ENCODE results near the gene DNASE2. TPM values are rescaled to one million over a fixed set of nuclear protein-coding genes. Genes with fewer than 3 reads are reported as not detected.
A peak's percentile ranks its signal among the peaks of the same experiment; 100 is the strongest.
"Not testable (repeated sequence)": the region's sequence is repeated elsewhere in the genome, so short reads cannot be mapped to it uniquely, and the experiment has no call there.

DNASE2 gene
- total and polyA plus RNA-seq, 2 experiments from 2014 or later: 26.0 to 54.7 TPM

GRCh38 chr19:12864143-12864542 is 17.1 kb downstream of the DNASE2 start:
- TF ChIP-seq, protein P1, sequence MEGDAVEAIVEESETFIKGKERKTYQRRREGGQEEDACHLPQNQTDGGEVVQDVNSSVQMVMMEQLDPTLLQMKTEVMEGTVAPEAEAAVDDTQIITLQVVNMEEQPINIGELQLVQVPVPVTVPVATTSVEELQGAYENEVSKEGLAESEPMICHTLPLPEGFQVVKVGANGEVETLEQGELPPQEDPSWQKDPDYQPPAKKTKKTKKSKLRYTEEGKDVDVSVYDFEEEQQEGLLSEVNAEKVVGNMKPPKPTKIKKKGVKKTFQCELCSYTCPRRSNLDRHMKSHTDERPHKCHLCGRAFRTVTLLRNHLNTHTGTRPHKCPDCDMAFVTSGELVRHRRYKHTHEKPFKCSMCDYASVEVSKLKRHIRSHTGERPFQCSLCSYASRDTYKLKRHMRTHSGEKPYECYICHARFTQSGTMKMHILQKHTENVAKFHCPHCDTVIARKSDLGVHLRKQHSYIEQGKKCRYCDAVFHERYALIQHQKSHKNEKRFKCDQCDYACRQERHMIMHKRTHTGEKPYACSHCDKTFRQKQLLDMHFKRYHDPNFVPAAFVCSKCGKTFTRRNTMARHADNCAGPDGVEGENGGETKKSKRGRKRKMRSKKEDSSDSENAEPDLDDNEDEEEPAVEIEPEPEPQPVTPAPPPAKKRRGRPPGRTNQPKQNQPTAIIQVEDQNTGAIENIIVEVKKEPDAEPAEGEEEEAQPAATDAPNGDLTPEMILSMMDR (IDR thresholded peaks at IDR 0.05; ENCODE audit: low read depth, low read length): no peak
- peaks cover 4% of the 10 kb centered on the region for H3K4me1 ChIP-seq (ENCODE audit: low read depth)
- no peak for DNase-seq (ENCODE audit: low read depth in 1 of 2, low spot score in 1 of 2)
- H3K27ac ChIP-seq: no peak overlapping the region
- H3K27me3 ChIP-seq: no peaks in the 10 kb centered on the region
- no peaks in the 10 kb centered on the region for H3K36me3 ChIP-seq
- H3K9me3 ChIP-seq (ENCODE audit: low read depth): no peaks in the 10 kb centered on the region
- no peak overlapping the region for H3K4me3 ChIP-seq

- Histone ChIP-seq H3K4me3 (no peak overlapping the region), H3K4me1 (ENCODE audit: low read depth) (no peaks in the 10 kb centered on the region), H3K27ac (no peak overlapping the region), H3K27me3 (no peaks in the 10 kb centered on the region), H3K36me3 (no peaks in the 10 kb centered on the region), H3K9me3 (ENCODE audit: low read depth) (no peaks in the 10 kb centered on the region)
- TF ChIP-seq, protein P1 (IDR thresholded peaks at IDR 0.05; ENCODE audit: low read depth, low read length): no peak
- DNase-seq (ENCODE audit: low read depth in 1 of 2, low spot score in 1 of 2): no peak
Measured at GRCh38 chr19:12859546-12859945, 21.7 kb downstream of the DNASE2 start.

DNA sequence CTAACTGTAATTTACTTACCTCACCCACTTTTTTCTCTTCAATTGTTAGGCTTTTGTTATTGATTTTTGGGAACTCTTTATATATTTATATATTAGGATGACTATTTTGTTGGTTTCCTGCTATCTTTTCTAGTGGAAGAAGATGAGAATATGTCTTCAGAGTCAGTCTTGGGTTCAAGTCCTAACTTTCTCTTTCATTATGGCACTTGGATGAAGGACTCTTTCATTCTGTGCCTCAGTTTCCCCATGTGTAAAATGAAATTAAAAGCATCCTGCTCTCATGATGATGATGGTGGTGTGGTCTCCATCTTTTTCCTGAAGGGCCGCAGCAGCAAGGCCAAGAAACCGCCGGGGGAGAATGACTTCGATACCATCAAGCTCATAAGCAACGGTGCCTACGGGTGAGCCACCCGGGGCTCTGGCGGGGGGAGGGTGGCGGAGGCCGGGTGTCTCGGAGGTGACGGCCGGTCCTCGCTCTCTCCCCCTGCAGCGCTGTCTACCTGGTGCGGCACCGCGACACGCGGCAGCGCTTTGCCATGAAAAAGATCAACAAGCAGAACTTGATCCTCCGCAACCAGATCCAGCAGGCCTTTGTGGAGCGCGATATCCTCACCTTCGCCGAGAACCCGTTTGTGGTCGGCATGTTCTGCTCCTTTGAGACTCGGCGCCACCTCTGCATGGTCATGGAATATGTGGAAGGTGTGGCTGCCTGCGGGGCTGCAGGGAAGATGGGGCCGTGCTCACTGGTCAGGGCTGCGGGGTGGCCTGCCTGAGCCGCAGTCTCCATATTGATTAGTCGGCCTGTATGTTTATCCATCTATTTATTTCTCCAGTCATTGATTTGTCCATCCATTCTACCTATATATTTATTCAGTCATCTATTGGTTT is 23.0 kb downstream of the DNASE2 start:
- no peak for DNase-seq (ENCODE audit: low read depth in 1 of 2, low spot score in 1 of 2)
- H3K9me3 ChIP-seq (ENCODE audit: low read depth): no peaks in the 10 kb centered on the region
- H3K36me3 ChIP-seq: no peaks in the 10 kb centered on the region
- no peaks in the 10 kb centered on the region for H3K4me1 ChIP-seq (ENCODE audit: low read depth)
- H3K27ac ChIP-seq: no peak overlapping the region
- no peak overlapping the region for H3K4me3 ChIP-seq
- TF ChIP-seq, protein P1 (IDR thresholded peaks at IDR 0.05; ENCODE audit: low read depth, low read length): no peak
- H3K27me3 ChIP-seq: no peaks in the 10 kb centered on the region

DNA sequence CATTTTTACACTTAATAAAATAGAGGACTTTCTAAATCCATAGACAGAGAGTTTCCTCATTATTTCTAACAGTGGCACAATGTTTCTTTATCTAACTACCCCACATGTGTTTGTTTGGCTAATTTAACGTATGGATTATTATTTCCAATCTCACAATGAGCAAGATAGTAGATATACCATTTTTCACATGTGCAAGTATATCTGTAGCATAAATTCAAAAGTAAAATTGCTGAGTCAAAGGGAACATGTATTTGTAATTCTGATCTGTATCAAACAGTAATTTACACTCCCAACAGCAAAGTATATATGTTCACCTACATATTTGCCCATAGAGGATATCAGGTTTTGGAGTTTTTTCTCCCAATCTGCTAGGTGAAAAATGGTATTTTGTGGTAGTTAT is 24.6 kb downstream of the DNASE2 start:
- Histone ChIP-seq H3K4me1 (ENCODE audit: low read depth) (no peaks in the 10 kb centered on the region), H3K27ac (no peak overlapping the region), H3K36me3 (no peaks in the 10 kb centered on the region), H3K27me3 (no peaks in the 10 kb centered on the region), H3K4me3 (no peak overlapping the region), H3K9me3 (ENCODE audit: low read depth) (no peaks in the 10 kb centered on the region)
- no peak for DNase-seq (ENCODE audit: low read depth in 1 of 2, low spot score in 1 of 2)
- TF ChIP-seq, protein P1 (IDR thresholded peaks at IDR 0.05; ENCODE audit: low read depth, low read length): no peak

GRCh38 chr19:12847159-12848139 is 33.8 kb downstream of the DNASE2 start:
- Histone ChIP-seq H3K27me3 (no peaks in the 10 kb centered on the region), H3K36me3 (no peaks in the 10 kb centered on the region), H3K9me3 (ENCODE audit: low read depth) (no peaks in the 10 kb centered on the region), H3K4me3 (no peak overlapping the region), H3K4me1 (ENCODE audit: low read depth) (no peaks in the 10 kb centered on the region), H3K27ac (no peak overlapping the region)
- DNase-seq (ENCODE audit: low read depth in 1 of 2, low spot score in 1 of 2): peak; percentile 83 to 86
- TF ChIP-seq, protein P1 (IDR thresholded peaks at IDR 0.05; ENCODE audit: low read depth, low read length): peak; percentile 98

DNA sequence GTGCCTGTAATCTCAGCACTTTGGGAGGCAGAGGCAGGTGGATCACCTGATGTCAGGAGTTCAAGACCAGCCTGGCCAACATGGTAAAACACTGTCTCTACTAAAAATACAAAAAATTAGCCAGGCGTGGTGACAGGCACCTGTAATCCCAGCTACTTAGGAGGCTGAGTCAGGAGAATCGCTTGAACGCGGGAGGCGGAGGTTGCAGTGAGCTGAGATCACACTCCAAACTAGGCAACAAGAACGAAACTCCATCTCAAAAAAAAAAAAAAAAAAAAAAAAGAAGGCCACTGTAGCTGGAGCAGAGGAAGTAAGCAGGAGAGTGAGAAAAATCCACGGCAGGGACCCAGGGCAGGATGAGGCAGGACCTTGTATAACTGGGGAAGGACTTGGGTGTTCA is 34.6 kb downstream of the DNASE2 start:
- not testable (repeated sequence) for H3K4me1 ChIP-seq (ENCODE audit: low read depth); H3K27ac ChIP-seq; DNase-seq (ENCODE audit: low read depth in 1 of 2, low spot score in 1 of 2); H3K4me3 ChIP-seq; H3K36me3 ChIP-seq; H3K27me3 ChIP-seq; H3K9me3 ChIP-seq (ENCODE audit: low read depth)
